ENCODE results near the gene CNOT2. TPM values are rescaled to one million over a fixed set of nuclear protein-coding genes. Genes with fewer than 3 reads are reported as not detected.

The CNOT2 gene
- total RNA-seq, 1 experiment from 2014 or later = 82.9 TPM

- Histone ChIP-seq H3K4ac (ENCODE audit: low read depth, low read length) (no peak overlapping the region; the same call in 1 of the 2 replicates), H3T11ph (ENCODE audit: low read length) (no peak overlapping the region), H2AK5ac (ENCODE audit: insufficient read length, low read length) (no peak overlapping the region), H3K23me2 (ENCODE audit: insufficient read length, low read depth, low read length, poor library complexity, severe bottlenecking) (peaks cover 6% of the 10 kb centered on the region), H2BK120ac (ENCODE audit: low read depth, low read length, poor library complexity, severe bottlenecking) (no peak overlapping the region), H3K27me3 (ENCODE audit: insufficient read depth, low read length) (no peaks in the 10 kb centered on the region), H3K79me1 (ENCODE audit: insufficient read depth, low read depth, low read length, poor library complexity, severe bottlenecking) (no peaks in the 10 kb centered on the region), H2BK20ac (ENCODE audit: low read depth, low read length, poor library complexity, severe bottlenecking) (no peak overlapping the region), H3K9ac (ENCODE audit: extremely low read depth, insufficient read length, low read length) (peak overlapping the region; percentile 96), H3K9me3 (ENCODE audit: control insufficient read depth, low read depth, low read length) (no peaks in the 10 kb centered on the region), H4K20me1 (ENCODE audit: control insufficient read depth, insufficient read depth, insufficient read length) (no peaks in the 10 kb centered on the region), H3K14ac (ENCODE audit: insufficient read depth, low read length) (peak overlapping the region; percentile 90; the same call in 1 of the 2 replicates), H3K23ac (ENCODE audit: insufficient read length, low read depth, low read length) (no peak overlapping the region), H3K27ac (ENCODE audit: insufficient read length, low read depth, low read length) (peak overlapping the region; percentile 86), H4K5ac (ENCODE audit: insufficient read length, low read depth, low read length) (no peak overlapping the region), H3K4me1 (ENCODE audit: insufficient read depth, low read length) (no peaks in the 10 kb centered on the region), H3K56ac (ENCODE audit: insufficient read length, low read depth, low read length) (no peak overlapping the region), H2AFZ (ENCODE audit: low read length) (no peak overlapping the region), H4K91ac (ENCODE audit: insufficient read length, low read depth, low read length) (no peak overlapping the region), H4K8ac (replicated peaks; ENCODE audit: insufficient read length, low read depth, low read length) (no peak overlapping the region), H3K79me2 (ENCODE audit: insufficient read depth, low read length) (peaks cover 35% of the 10 kb centered on the region; the same call in 1 of the 2 replicates), H2BK12ac (ENCODE audit: insufficient read length, low read depth, low read length) (no peak overlapping the region), H2BK15ac (ENCODE audit: low read depth, low read length) (no peak overlapping the region), H3K4me2 (ENCODE audit: insufficient read depth, insufficient read length, low read length) (peak overlapping the region; percentile 78), H2BK5ac (ENCODE audit: insufficient read length, low read length) (no peak overlapping the region), H3K18ac (ENCODE audit: insufficient read length, low read depth, low read length) (peak overlapping the region; percentile 76)
- Mint-ChIP-seq H3K9me3 (no peaks in the 10 kb centered on the region), H3K27ac (peak overlapping the region; percentile 99 to 100 (median 99)), H3K4me1 (peaks cover 38 to 53% of the 10 kb centered on the region in 2 experiments), H3K27me3 (ENCODE audit: low read depth) (no peaks in the 10 kb centered on the region; the same call in 1 of the 2 replicates), H3K4me3 (peak overlapping the region; percentile 94 to 99), H3K36me3 (ENCODE audit: insufficient read depth in 1 of 3, low read depth in 3 of 3) (peaks cover 24 to 45% (median 41%) of the 10 kb centered on the region in 3 experiments)
- no CpG with 5 or more reads among the region's 70 CpGs for WGBS (ENCODE audit: extremely low coverage, insufficient read length, low lambda C conversion rate)
- DNase-seq = peak; percentile 80
- TF ChIP-seq CTCF (conservative IDR thresholded peaks at IDR 0.05) = no peak
Observed at GRCh38 chr12:70243510-70244371, 508 bp downstream of the CNOT2 start.

All from H9 (cell line).